ELF-1 (cell line): ENCODE results near the gene TSPAN15.
"Not testable (repeated sequence)": the region's sequence is repeated elsewhere in the genome, so short reads cannot be mapped to it uniquely, and the experiment has no call there.

Experiments
- DNase-seq: peaks from one replicate; pipeline ENCODE4 v3.0.0-alpha.2; 2016; ENCODE audit warnings: low read depth, low spot score

TSPAN15 gene

GRCh38 chr10:69486922-69487730 is 35.9 kb downstream of the TSPAN15 start:
- no peak for DNase-seq

- not testable (repeated sequence) for DNase-seq
Measured at GRCh38 chr10:69488149-69488844, 37.0 kb downstream of the TSPAN15 start.

- DNase-seq = not testable (repeated sequence)
Measured at GRCh38 chr10:69488856-69489255, 37.6 kb downstream of the TSPAN15 start.

- no peak for DNase-seq
Measured at GRCh38 chr10:69489506-69490090, 38.3 kb downstream of the TSPAN15 start.

- DNase-seq = no peak
Measured at GRCh38 chr10:69490876-69491275, 39.6 kb downstream of the TSPAN15 start.

GRCh38 chr10:69491611-69492010 is 40.3 kb downstream of the TSPAN15 start:
- no peak for DNase-seq

GRCh38 chr10:69492091-69492745 is 41.0 kb downstream of the TSPAN15 start:
- no peak for DNase-seq

GRCh38 chr10:69492746-69493462 is 41.6 kb downstream of the TSPAN15 start:
- no peak for DNase-seq

GRCh38 chr10:69494626-69495558 is 43.6 kb downstream of the TSPAN15 start:
- no peak for DNase-seq

GRCh38 chr10:69495666-69496065 is 44.4 kb downstream of the TSPAN15 start:
- DNase-seq = no peak

- no peak for DNase-seq
Measured at GRCh38 chr10:69496352-69497230, 45.3 kb downstream of the TSPAN15 start.

GRCh38 chr10:69497231-69497561 is 45.9 kb downstream of the TSPAN15 start:
- DNase-seq = no peak

- DNase-seq = no peak
Measured at GRCh38 chr10:69497611-69498390, 46.5 kb downstream of the TSPAN15 start.

- DNase-seq = no peak
Measured at GRCh38 chr10:69498711-69499471, 47.6 kb downstream of the TSPAN15 start.

- no peak for DNase-seq
Measured at GRCh38 chr10:69499726-69500689, 48.7 kb downstream of the TSPAN15 start.

- no peak for DNase-seq
Measured at GRCh38 chr10:69500864-69501468, 49.7 kb downstream of the TSPAN15 start.
